ENCODE measurements around the gene C16orf82. TPM values are rescaled to one million over a fixed set of nuclear protein-coding genes. Genes with fewer than 3 reads are reported as not detected.

C16orf82 gene
- total RNA-seq, result not detected

DNA sequence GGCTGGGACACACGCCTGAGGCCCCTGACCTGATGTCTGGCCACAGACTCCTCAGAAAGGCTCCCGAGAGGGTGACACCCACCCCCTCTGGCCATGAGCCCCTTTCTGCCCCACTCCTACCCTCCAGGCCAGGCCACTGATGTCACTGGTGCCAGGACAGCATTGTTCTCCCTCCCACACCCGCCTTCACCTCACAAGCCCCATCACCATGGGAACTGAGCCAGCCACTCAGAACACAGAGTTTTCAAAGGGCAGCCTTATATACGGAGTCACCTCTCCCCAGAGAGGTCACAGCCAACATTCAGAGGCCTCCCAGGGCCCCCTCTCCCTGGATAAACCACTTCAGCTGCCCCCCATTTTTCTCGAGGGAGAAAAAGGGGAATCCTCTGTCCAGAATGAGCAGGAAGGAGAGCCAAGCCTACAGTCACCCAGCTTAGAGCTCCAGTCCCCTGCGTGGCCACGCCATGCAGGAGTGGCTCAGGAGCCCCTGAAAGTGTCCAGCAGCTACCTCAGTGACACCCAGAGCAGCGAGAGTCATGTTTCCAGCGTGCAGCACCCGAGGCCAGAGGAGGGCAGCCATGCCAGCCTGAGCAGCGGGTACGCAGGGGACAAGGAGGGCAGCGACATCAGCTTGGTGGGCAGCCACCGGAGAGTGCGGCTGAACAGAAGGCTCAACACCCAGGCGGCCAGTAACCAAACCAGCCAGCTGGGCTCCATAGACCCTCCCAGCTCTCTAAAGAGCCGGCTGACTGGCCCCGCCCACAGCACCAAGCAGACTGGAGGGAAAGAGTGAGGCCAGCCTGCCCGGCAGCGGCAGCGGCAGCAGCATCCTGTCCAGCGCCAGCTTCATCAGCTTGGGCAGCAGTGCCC is at the start of gene C16orf82:
Gene C16orf82 (plus strand): TSS at position 260 of the 870 bp plus-strand sequence.
- TF ChIP-seq, protein P1, sequence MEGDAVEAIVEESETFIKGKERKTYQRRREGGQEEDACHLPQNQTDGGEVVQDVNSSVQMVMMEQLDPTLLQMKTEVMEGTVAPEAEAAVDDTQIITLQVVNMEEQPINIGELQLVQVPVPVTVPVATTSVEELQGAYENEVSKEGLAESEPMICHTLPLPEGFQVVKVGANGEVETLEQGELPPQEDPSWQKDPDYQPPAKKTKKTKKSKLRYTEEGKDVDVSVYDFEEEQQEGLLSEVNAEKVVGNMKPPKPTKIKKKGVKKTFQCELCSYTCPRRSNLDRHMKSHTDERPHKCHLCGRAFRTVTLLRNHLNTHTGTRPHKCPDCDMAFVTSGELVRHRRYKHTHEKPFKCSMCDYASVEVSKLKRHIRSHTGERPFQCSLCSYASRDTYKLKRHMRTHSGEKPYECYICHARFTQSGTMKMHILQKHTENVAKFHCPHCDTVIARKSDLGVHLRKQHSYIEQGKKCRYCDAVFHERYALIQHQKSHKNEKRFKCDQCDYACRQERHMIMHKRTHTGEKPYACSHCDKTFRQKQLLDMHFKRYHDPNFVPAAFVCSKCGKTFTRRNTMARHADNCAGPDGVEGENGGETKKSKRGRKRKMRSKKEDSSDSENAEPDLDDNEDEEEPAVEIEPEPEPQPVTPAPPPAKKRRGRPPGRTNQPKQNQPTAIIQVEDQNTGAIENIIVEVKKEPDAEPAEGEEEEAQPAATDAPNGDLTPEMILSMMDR (IDR thresholded peaks at IDR 0.05; ENCODE audit: low read depth), result no peak

DNA sequence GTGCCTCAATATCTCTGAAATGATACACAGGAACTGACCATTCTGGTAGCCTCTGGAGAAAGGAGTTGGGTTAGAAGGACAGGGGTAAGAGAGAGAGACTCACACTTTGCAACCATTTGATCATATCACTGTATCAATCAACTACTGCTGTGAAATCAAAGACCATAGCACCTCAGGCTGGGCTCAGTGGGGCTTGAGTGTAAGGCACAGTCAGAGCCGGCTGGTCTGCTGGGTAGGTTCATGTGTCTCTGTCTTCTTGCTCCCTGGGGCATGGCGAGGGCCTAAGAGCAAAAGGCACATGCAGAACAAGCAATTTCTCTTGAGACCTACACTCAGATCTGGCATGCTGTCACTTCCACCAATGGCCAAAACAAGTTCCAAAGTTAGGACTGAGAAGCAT is 46.7 kb upstream of the C16orf82 start:
- TF ChIP-seq, protein P1 (IDR thresholded peaks at IDR 0.05; ENCODE audit: low read depth), result no peak

DNA sequence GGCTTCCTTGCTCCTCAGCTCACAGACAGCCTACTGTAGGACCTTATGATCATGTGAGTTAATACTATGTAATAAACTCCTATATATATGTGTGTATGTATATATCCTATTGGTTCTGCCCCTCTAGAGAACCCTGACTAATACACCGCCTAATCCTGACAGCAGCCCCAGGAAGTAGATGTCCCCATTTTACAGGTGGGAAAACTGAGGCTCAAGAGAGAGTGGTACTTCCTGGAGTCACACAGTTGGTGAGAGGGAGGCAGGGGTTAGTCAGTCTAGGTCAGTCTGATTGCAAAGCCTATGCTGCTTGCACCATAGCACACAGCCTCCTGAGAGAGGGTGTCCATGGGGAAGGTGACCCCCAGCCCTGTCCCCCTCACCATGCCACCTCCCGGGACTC is 42.7 kb upstream of the C16orf82 start:
- TF ChIP-seq, protein P1 (IDR thresholded peaks at IDR 0.05; ENCODE audit: low read depth), result no peak

DNA sequence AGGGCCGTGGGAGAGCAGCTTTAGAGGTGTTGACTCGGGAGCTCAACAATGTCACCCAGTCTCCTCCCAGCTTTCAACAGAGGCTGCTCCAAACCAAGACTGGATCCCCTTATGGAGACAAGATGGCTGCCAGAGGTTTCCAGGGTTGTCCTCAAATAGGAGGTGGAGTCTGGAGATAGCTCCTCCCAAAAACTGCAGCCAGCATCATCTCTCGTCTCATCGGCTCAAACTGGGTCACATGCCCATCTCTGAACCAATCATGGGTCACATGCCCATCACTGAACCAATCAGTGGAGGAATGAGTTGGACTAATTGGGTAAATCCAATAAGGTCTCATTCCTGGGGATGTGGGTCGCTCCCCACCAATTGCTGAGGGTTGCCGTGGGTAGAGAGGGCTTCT is 41.1 kb upstream of the C16orf82 start:
- TF ChIP-seq, protein P1 (IDR thresholded peaks at IDR 0.05; ENCODE audit: low read depth), result no peak

DNA sequence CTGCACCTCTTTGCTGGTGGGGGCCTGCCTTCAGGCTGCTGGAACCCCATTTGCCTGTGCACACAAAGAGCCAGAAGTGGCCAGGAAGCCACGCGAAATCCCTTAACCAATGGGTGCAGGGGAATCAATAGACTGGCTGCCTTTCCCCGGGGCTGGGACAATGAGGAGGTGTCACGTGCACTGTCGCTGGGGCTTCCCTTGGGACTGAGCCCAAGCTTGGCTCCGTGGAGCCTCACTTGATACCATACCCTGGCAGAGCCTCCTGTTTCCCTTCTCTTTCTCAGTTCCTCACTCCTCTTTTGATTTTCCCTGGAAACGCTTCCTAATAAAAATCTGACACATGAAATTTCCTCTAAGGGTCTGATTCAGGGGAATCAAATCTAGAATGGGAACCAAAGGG is 38.8 kb upstream of the C16orf82 start:
- TF ChIP-seq, protein P1 (IDR thresholded peaks at IDR 0.05; ENCODE audit: low read depth), result no peak

DNA sequence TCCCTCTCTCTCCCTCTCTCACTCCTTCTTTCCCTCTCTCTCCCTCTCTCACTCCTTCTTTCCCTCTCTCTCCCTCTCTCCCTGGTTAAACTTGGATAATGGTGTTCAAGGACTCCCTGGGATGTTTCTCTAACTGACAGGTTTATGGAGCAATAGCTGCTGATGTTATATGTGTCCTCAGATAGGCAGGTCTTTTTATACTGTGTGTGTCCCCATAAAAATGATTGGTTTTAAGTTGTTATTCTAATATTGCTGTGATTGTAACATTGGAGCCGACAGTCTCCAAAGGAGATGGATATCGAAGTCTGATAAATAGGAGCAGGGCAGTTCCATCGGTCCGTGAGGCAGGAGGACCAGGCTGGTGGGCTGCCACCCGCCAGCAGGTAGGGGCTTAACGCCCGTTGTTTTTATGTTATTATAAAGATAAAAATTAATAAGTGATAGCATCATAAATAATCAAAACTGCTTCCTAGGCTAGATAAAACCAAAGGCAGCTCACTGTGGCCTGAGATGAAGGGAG is 38.1 kb upstream of the C16orf82 start:
- TF ChIP-seq, protein P1 (IDR thresholded peaks at IDR 0.05; ENCODE audit: low read depth), result no peak

DNA sequence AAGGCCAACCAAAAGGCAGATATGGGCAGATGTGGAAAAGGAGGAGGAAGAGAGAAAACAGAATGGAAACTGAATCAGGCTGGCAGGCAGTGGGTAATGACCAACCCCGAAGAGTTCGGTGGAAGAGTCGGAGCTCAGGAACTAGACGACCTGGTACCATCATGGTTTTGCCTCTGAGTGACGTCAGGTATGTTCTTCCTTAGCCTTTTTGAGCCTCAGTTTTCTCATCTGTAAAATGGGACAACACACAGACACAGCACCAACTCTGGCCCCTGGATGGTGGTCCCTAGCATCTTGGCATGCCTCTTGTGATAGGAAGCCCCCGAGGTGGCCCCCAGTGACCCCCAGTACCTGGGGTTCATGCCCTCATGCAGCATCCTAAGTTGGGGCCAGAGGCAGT is 37.2 kb upstream of the C16orf82 start:
- TF ChIP-seq, protein P1 (IDR thresholded peaks at IDR 0.05; ENCODE audit: low read depth), result no peak
